ENCODE results near the gene SSR4. TPM values are rescaled to one million over a fixed set of nuclear protein-coding genes. Genes with fewer than 3 reads are reported as not detected.

SSR4 gene
- total RNA-seq, 3 donors from 2014 or later: 295 to 341 (median 296) TPM

- Mint-ChIP-seq H3K4me3 (no peak overlapping the region), H3K4me1 (ENCODE audit: low read depth) (no peaks in the 10 kb centered on the region), H3K36me3 (ENCODE audit: insufficient read depth) (no peaks in the 10 kb centered on the region), H3K9me3 (no peaks in the 10 kb centered on the region), H3K27me3 (ENCODE audit: low read depth) (peaks cover 3% of the 10 kb centered on the region)
- no peak for ATAC-seq
- DNase-seq: no peak
These were observed 19.7 kb upstream of the SSR4 start for GRCh38 chrX:153774576-153775292.

- no peak for ATAC-seq
- H3K36me3 Mint-ChIP-seq (ENCODE audit: insufficient read depth): no peaks in the 10 kb centered on the region
- no peak for DNase-seq
- no peak overlapping the region for H3K4me3 Mint-ChIP-seq
- H3K9me3 Mint-ChIP-seq: no peaks in the 10 kb centered on the region
- H3K4me1 Mint-ChIP-seq (ENCODE audit: low read depth): peaks cover 4% of the 10 kb centered on the region
- H3K27me3 Mint-ChIP-seq (ENCODE audit: low read depth): peaks cover 10% of the 10 kb centered on the region
These were observed 19.0 kb upstream of the SSR4 start for GRCh38 chrX:153775293-153776119.

DNA sequence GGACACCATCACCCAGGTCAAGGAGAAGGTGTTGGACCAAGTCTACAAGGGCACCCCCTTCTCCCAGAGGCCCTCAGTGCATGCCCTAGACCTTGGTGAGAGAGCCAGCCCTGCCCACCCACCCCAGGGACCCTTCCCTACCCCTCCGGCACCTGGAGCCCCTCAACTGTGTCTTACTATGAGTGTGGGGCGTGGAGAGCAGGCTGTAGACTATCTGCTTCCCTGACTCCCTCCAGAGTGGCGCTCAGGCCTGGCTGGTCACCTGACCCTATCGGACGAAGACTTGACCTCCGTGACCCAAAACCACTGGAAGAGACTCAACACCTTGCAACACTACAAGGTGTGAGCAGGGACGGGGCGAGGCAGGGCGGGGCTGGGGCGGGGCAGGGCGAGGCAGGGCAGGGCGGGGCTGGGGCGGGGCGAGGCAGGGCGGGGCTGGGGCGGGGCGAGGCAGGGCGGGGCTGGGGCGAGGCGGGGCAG is 18.3 kb upstream of the SSR4 start:
- Mint-ChIP-seq H3K36me3 (ENCODE audit: insufficient read depth) (no peaks in the 10 kb centered on the region), H3K27me3 (ENCODE audit: low read depth) (peaks cover 10% of the 10 kb centered on the region), H3K4me3 (no peak overlapping the region), H3K4me1 (ENCODE audit: low read depth) (peaks cover 4% of the 10 kb centered on the region), H3K9me3 (no peaks in the 10 kb centered on the region)
- DNase-seq (no peak), ATAC-seq (no peak)

- DNase-seq (no peak), ATAC-seq (no peak)
- Mint-ChIP-seq H3K36me3 (ENCODE audit: insufficient read depth) (no peaks in the 10 kb centered on the region), H3K9me3 (no peaks in the 10 kb centered on the region), H3K4me3 (no peak overlapping the region), H3K4me1 (ENCODE audit: low read depth) (peaks cover 4% of the 10 kb centered on the region), H3K27me3 (ENCODE audit: low read depth) (peaks cover 10% of the 10 kb centered on the region)
These were observed 17.8 kb upstream of the SSR4 start for GRCh38 chrX:153776611-153777045.

GRCh38 chrX:153777261-153778090 is 17.0 kb upstream of the SSR4 start:
- no peaks in the 10 kb centered on the region for H3K36me3 Mint-ChIP-seq (ENCODE audit: insufficient read depth)
- DNase-seq (no peak), ATAC-seq (no peak)
- H3K9me3 Mint-ChIP-seq: no peaks in the 10 kb centered on the region
- no peak overlapping the region for H3K4me3 Mint-ChIP-seq
- peaks cover 4% of the 10 kb centered on the region for H3K4me1 Mint-ChIP-seq (ENCODE audit: low read depth)
- H3K27me3 Mint-ChIP-seq (ENCODE audit: low read depth): peaks cover 10% of the 10 kb centered on the region

DNA sequence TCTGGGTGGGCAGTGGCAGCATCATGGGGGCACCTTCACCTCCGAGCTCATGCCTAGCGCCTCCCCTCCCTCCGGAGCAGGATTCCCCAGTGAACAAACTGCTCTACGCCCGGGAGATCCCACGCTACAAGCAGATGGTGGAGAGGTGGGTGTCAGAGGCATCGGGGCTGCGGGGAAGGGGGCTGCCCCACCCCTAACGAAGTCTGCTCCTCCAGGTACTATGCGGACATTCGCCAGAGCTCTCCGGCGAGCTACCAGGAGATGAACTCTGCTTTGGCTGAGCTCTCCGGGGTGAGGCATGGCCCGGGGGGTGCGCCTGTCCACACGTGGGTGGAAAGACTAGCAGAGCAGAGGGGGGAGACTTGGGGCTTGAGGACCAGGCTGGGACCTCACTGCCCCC is 16.3 kb upstream of the SSR4 start:
- peaks cover 10% of the 10 kb centered on the region for H3K27me3 Mint-ChIP-seq (ENCODE audit: low read depth)
- H3K36me3 Mint-ChIP-seq (ENCODE audit: insufficient read depth): no peaks in the 10 kb centered on the region
- ATAC-seq (no peak), DNase-seq (no peak)
- H3K4me3 Mint-ChIP-seq: no peak overlapping the region
- H3K4me1 Mint-ChIP-seq (ENCODE audit: low read depth): peaks cover 4% of the 10 kb centered on the region
- H3K9me3 Mint-ChIP-seq: no peaks in the 10 kb centered on the region

DNA sequence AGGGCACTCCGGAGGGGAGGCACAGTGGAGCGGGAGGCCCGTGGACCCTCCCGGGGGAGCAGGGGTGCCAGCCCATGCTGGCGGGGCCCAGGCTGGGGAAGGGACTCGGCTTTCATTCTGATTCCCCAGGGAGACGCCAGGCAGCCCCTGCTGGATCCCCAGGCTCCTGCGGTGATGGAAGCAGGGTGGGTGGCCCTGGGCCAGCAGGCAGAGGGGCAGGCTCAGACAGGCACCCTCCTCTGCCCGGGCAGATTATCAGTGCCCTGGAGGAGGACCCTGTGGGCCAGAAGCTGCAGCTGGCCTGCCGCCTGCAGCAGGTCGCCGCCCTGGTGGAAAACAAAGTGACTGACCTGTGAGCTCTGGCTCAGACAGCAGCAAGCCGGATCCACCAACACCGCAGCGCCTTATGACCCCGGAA is 15.8 kb upstream of the SSR4 start:
- H3K9me3 Mint-ChIP-seq: no peaks in the 10 kb centered on the region
- no peak for ATAC-seq
- no peak overlapping the region for H3K4me3 Mint-ChIP-seq
- H3K27me3 Mint-ChIP-seq (ENCODE audit: low read depth): peaks cover 10% of the 10 kb centered on the region
- DNase-seq: no peak
- peaks cover 4% of the 10 kb centered on the region for H3K4me1 Mint-ChIP-seq (ENCODE audit: low read depth)
- no peaks in the 10 kb centered on the region for H3K36me3 Mint-ChIP-seq (ENCODE audit: insufficient read depth)

DNA sequence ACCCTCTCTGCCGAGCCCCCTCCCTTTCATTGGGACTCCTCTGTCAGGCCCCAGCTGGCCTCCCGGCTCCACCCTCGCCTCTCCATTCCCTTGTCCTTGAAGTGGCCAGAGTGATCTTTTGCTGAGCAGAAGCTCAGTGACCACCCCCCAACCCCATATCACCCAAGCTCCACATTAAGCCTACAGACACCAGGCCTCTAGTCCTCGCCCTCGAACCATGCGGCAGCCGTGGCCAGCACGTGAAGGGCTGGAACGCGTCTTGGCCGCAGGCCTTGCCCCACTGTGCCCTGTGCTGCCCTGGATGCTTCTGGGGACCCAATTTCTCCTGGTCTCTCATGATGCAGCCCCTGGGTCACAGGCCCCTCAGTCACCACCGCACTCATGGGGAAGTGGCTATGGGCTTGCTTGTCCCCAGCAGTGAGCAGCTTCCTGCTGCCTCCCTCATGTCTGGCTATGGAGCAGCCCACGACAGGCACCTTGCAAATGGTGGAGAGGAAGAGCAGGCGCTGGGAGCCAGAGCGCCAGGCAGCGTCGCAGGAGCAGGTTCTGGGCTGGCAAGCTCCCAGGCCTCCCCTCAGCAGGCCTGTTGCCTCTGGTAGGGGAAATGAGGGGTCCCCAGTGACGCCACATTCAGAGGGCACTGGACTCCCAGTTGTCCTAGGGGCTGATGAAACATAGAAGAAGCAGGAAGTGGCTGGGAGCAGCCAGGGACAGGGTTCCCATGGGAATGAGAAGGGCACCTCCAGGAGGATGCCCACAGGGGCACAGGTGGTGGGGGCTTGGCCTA is 14.4 kb upstream of the SSR4 start:
- H3K4me3 Mint-ChIP-seq: no peak overlapping the region

DNA sequence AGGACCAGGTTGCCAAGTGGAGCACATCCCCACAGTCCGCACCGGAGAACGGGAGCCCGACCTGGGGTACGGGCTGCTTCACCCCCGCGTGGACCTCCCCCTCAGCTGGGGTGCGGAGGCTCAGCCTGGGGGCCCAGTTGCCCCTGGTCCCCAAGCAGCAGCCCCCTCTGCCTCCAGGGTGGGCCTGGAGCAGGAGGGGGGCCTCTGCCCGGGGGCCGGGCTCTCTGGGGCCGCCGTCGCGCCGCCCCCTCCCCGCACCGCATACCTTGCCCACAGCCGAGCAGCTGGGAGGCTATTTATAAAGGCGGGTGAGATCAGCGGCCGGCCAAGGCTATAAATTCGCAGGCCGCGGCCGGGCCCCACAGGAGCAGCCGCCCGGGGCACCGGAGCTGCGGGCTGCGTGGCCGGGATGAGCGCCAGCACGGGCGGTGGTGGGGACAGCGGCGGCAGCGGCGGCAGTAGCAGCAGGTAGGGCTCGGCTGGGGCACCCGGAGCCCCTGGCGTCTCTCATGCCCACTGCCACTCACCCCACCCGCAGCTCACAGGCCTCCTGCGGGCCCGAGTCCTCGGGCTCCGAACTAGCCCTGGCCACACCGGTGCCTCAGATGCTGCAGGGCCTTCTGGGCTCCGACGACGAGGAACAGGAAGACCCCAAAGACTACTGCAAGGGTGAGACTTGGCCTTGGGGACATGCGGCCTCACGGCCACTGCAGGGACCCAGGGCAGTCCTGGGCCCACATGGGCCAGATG is 13.6 kb upstream of the SSR4 start, which contains the start of gene SRPK3:
Gene SRPK3 (plus strand): TSS at position 364 of the 750 bp plus-strand sequence. CDS start 46 bp downstream, at position 410.
- DNase-seq: no peak
- Mint-ChIP-seq H3K27me3 (ENCODE audit: low read depth) (peaks cover 10% of the 10 kb centered on the region), H3K4me1 (ENCODE audit: low read depth) (peaks cover 4% of the 10 kb centered on the region), H3K9me3 (no peaks in the 10 kb centered on the region), H3K36me3 (ENCODE audit: insufficient read depth) (no peaks in the 10 kb centered on the region), H3K4me3 (no peak within 1 kb of the TSS)
- no peak for ATAC-seq

More for the DNA sequence above, 14.4 kb upstream of the SSR4 start:
- H3K36me3 Mint-ChIP-seq (ENCODE audit: insufficient read depth): no peaks in the 10 kb centered on the region
- DNase-seq: no peak
- no peaks in the 10 kb centered on the region for H3K9me3 Mint-ChIP-seq
- no peak for ATAC-seq
- peaks cover 10% of the 10 kb centered on the region for H3K27me3 Mint-ChIP-seq (ENCODE audit: low read depth)
- peaks cover 4% of the 10 kb centered on the region for H3K4me1 Mint-ChIP-seq (ENCODE audit: low read depth)

DNA sequence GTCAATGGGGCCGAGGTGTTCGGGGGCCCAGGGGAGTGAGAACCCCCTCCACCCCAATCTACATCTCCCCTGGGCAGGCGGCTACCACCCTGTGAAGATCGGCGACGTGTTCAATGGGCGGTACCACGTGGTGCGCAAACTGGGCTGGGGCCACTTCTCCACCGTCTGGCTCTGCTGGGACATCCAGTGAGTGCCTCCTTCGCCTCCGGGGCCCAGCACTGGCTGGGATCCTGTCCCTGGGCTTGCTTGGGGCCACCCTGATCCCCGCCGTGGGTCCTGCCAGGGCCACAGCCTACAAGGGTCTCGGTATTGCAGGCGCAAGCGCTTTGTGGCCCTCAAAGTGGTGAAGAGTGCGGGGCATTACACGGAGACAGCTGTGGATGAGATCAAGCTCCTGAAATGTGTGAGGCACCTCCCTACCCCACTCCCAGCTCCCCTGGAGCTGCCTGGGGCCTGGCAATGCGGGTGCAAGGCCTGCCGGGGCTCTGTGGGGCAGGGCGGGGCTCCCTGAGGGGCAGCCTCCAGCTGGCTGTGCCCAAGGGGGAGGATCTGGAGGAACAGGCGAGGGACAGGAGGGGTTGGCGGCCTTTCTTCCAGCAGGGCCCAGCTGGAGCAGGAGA is 12.9 kb upstream of the SSR4 start:
- Mint-ChIP-seq H3K36me3 (ENCODE audit: insufficient read depth) (no peaks in the 10 kb centered on the region), H3K9me3 (no peaks in the 10 kb centered on the region), H3K4me3 (no peak overlapping the region), H3K4me1 (ENCODE audit: low read depth) (peaks cover 4% of the 10 kb centered on the region), H3K27me3 (ENCODE audit: low read depth) (peaks cover 10% of the 10 kb centered on the region)
- no peak for ATAC-seq
- DNase-seq: no peak

GRCh38 chrX:153782313-153782712 is 12.2 kb upstream of the SSR4 start:
- no peak overlapping the region for H3K4me3 Mint-ChIP-seq
- H3K4me1 Mint-ChIP-seq (ENCODE audit: low read depth): peaks cover 4% of the 10 kb centered on the region
- H3K36me3 Mint-ChIP-seq (ENCODE audit: insufficient read depth): no peaks in the 10 kb centered on the region
- H3K27me3 Mint-ChIP-seq (ENCODE audit: low read depth): peaks cover 10% of the 10 kb centered on the region
- DNase-seq (no peak), ATAC-seq (no peak)
- no peaks in the 10 kb centered on the region for H3K9me3 Mint-ChIP-seq

DNA sequence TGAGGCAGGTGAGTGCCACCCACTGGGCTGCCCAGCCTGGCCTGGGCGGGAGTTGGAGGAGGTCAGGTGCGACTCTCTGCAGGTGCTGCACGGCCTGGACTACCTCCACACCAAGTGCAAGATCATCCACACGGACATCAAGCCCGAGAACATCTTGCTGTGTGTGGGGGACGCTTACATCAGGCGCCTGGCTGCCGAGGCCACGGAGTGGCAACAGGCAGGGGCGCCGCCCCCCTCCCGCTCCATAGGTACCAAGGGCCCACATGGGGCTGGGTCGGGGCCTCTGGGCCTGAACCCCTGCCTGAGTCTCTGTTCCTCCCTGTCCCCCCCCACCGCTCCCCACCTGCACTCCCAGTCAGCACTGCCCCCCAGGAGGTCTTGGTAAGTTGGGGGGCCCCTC is 11.6 kb upstream of the SSR4 start:
- ATAC-seq: no peak
- Mint-ChIP-seq H3K36me3 (ENCODE audit: insufficient read depth) (peaks cover 1% of the 10 kb centered on the region), H3K9me3 (no peaks in the 10 kb centered on the region), H3K27me3 (ENCODE audit: low read depth) (peaks cover 8% of the 10 kb centered on the region), H3K4me1 (ENCODE audit: low read depth) (peaks cover 4% of the 10 kb centered on the region), H3K4me3 (no peak overlapping the region)
- DNase-seq: no peak
